NCI-H1436 treated with DMSO at 0.1 percent for 48 hours (cell line): Measurements from ENCODE around the gene MTFR2.

Source experiments
- DNase-seq: peaks from one replicate; lab custom pipeline; 2025; lab: John Stamatoyannopoulos, UW

Gene MTFR2

DNA sequence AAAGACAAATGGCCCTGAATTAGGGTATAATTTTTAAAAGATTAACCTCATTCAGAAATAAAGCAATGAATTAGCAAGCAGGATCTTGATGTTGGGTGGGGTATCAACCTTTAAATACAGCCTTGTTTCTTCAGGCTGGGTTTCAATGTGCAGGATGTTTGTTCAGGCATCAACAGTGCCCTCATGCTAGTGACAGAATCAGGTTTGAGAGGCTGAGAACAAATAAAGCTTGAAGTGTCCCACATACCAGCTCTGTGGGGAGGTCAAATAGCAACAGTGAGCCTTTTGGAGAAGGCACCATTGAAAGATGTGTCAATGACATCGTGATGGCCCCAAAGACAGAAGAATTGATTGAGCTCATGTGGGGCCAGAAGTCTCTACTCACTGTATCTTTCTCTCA is 68.2 kb downstream of the MTFR2 start:
- DNase-seq = no peak

GRCh38 chr6:136181512-136181833 is 68.6 kb downstream of the MTFR2 start:
- DNase-seq = no peak
